ENCODE measurements around the gene FLT3.
"Not testable (repeated sequence)": the region's sequence is repeated elsewhere in the genome, so short reads cannot be mapped to it uniquely, and the experiment has no call there.

The FLT3 gene

DNA sequence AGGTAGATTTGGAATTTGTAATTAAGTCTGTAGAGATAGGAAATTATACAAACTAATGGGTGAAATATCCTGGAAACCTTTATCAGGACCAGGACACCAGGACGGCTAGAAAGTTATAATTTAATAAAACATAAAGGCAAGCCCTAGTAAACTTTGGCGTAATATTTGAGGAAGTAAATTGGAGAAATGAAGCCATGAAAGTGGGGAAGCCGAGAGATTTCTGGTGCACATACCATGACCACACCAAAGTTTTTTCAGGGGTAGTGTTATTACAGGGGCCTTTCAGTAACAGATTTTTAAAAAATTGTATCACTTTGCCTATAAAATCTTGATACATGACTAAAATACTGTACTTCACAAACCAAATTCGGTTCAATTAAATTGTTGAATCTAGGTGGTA lies 57.2 kb downstream of the FLT3 start:
- no peak overlapping the region for H3K27ac Mint-ChIP-seq
- DNase-seq: no peak
- peaks cover 10% of the 10 kb centered on the region for H3K4me1 Mint-ChIP-seq (ENCODE audit: low read depth)
- no peaks in the 10 kb centered on the region for H3K36me3 Mint-ChIP-seq (ENCODE audit: low read depth)
- no peak overlapping the region for H3K4me3 Mint-ChIP-seq
- no peaks in the 10 kb centered on the region for H3K9me3 Mint-ChIP-seq
- H3K27me3 Mint-ChIP-seq: peaks cover 18% of the 10 kb centered on the region

GRCh38 chr13:28041501-28041900 lies 58.9 kb downstream of the FLT3 start:
- no peak for DNase-seq
- peaks cover 4% of the 10 kb centered on the region for H3K4me1 Mint-ChIP-seq (ENCODE audit: low read depth)
- peaks cover 21% of the 10 kb centered on the region for H3K27me3 Mint-ChIP-seq
- no peak overlapping the region for H3K4me3 Mint-ChIP-seq
- no peak overlapping the region for H3K27ac Mint-ChIP-seq
- H3K9me3 Mint-ChIP-seq: no peaks in the 10 kb centered on the region
- H3K36me3 Mint-ChIP-seq (ENCODE audit: low read depth): no peaks in the 10 kb centered on the region

DNA sequence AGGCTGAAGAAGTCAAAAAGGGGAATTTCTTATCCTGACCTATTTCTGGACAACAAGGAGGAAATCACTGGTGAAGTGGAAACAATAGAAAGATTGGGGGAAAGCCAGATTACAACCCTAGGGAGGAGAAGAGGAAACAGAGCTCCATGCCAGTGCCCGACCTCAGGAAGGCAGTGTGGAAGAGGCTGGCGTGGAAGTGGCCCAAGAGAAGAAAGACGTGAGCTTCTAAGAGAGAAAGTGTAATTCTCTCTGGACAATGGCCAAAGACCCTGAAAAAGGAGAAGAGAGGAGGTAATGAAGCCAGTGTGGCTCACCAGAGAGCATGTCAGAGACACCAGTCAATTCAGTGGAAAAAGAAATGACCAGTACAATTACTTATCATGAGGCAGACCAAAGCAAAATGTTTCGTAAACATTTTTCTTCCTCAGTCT lies 59.3 kb downstream of the FLT3 start:
- DNase-seq: no peak
- Mint-ChIP-seq H3K9me3 (no peaks in the 10 kb centered on the region), H3K36me3 (ENCODE audit: low read depth) (no peaks in the 10 kb centered on the region), H3K4me1 (ENCODE audit: low read depth) (peaks cover 2% of the 10 kb centered on the region), H3K4me3 (no peak overlapping the region), H3K27ac (no peak overlapping the region), H3K27me3 (peaks cover 21% of the 10 kb centered on the region)

- Mint-ChIP-seq H3K27me3 (peaks cover 28% of the 10 kb centered on the region), H3K27ac (no peak overlapping the region), H3K36me3 (ENCODE audit: low read depth) (no peaks in the 10 kb centered on the region), H3K4me1 (ENCODE audit: low read depth) (peaks cover 2% of the 10 kb centered on the region), H3K9me3 (no peaks in the 10 kb centered on the region), H3K4me3 (no peak overlapping the region)
- DNase-seq: no peak
Measured at GRCh38 chr13:28037399-28037798, 63.0 kb downstream of the FLT3 start.

- no peak overlapping the region for H3K4me3 Mint-ChIP-seq
Measured at GRCh38 chr13:28035146-28035782, 65.1 kb downstream of the FLT3 start.

DNA sequence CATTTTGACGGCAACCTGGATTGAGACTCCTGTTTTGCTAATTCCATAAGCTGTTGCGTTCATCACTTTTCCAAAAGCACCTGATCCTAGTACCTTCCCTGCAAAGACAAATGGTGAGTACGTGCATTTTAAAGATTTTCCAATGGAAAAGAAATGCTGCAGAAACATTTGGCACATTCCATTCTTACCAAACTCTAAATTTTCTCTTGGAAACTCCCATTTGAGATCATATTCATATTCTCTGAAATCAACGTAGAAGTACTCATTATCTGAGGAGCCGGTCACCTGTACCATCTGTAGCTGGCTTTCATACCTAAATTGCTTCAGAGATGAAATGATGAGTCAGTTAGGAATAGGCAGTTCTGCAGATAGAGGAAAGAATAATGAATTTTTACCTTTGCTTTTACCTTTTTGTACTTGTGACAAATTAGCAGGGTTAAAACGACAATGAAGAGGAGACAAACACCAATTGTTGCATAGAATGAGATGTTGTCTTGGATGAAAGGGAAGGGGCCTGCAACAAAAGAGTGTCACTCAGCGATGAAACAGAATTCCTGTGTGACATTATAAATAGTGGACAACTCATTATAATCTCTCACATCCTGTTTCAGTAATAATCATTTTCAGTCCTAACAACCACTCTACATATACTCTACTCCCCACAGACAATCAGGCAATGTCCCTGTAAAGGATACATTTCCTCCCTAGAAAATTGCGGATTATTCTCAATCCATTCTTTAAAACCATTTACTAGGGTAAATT lies 66.3 kb downstream of the FLT3 start:
- DNase-seq: no peak
- peaks cover 2% of the 10 kb centered on the region for H3K4me1 Mint-ChIP-seq (ENCODE audit: low read depth)
- H3K27ac Mint-ChIP-seq: no peak overlapping the region
- H3K9me3 Mint-ChIP-seq: no peaks in the 10 kb centered on the region
- H3K36me3 Mint-ChIP-seq (ENCODE audit: low read depth): no peaks in the 10 kb centered on the region
- peaks cover 36% of the 10 kb centered on the region for H3K27me3 Mint-ChIP-seq
- H3K4me3 Mint-ChIP-seq: no peak overlapping the region

More at GRCh38 chr13:28035146-28035782, 65.1 kb downstream of the FLT3 start:
- no peak overlapping the region for H3K27ac Mint-ChIP-seq
- no peak for DNase-seq
- H3K36me3 Mint-ChIP-seq (ENCODE audit: low read depth): no peaks in the 10 kb centered on the region
- peaks cover 2% of the 10 kb centered on the region for H3K4me1 Mint-ChIP-seq (ENCODE audit: low read depth)
- no peaks in the 10 kb centered on the region for H3K9me3 Mint-ChIP-seq
- peaks cover 32% of the 10 kb centered on the region for H3K27me3 Mint-ChIP-seq

- not testable (repeated sequence) for H3K4me1 Mint-ChIP-seq (ENCODE audit: low read depth); H3K36me3 Mint-ChIP-seq (ENCODE audit: low read depth); H3K9me3 Mint-ChIP-seq; H3K4me3 Mint-ChIP-seq; DNase-seq; H3K27ac Mint-ChIP-seq
- H3K27me3 Mint-ChIP-seq: peaks cover 34% of the 10 kb centered on the region
Measured at GRCh38 chr13:28032438-28032837, 67.9 kb downstream of the FLT3 start.

GRCh38 chr13:28031896-28032288 lies 68.5 kb downstream of the FLT3 start:
- Mint-ChIP-seq H3K4me3 (no peak overlapping the region), H3K27me3 (peaks cover 34% of the 10 kb centered on the region), H3K36me3 (ENCODE audit: low read depth) (no peaks in the 10 kb centered on the region), H3K27ac (no peak overlapping the region), H3K4me1 (ENCODE audit: low read depth) (peaks cover 9% of the 10 kb centered on the region), H3K9me3 (no peaks in the 10 kb centered on the region)
- no peak for DNase-seq

DNA sequence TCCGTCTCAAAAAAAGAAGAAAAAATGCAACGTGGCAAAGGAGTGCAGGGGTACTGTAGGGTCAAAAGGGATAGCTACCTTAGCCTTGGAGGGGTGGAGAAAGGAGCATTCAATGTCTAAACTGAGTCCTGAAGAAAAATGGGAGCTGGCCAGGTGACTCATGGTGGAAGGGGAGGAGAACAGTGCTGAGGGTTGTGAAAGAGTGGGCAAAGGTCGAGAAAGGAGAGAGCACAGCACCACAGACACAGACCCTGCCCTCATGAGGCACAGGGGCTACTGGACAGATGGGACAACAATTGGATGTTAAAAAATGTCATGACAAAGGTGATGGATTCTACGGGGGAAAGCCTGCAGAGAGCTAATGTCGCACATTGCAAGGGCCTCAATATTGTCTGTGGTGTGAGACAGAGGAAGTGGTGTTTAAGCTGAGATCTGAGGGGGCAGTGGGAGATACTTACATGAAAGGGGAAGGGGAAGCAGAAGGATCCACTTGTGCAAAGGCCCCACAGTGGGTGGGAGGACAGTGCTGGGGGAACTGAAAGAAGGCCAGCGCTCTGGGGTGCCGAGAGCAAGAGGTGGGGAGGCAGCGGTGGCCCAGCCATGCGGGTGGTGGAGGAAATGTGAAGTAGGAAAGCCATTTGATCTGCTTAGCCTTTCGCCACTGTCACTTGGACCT lies 69.0 kb downstream of the FLT3 start:
- DNase-seq: no peak
- no peak overlapping the region for H3K4me3 Mint-ChIP-seq
- no peaks in the 10 kb centered on the region for H3K36me3 Mint-ChIP-seq (ENCODE audit: low read depth)
- H3K9me3 Mint-ChIP-seq: no peaks in the 10 kb centered on the region
- H3K27ac Mint-ChIP-seq: no peak overlapping the region
- peaks cover 9% of the 10 kb centered on the region for H3K4me1 Mint-ChIP-seq (ENCODE audit: low read depth)
- H3K27me3 Mint-ChIP-seq: peaks cover 34% of the 10 kb centered on the region

GRCh38 chr13:28027607-28028364 lies 72.6 kb downstream of the FLT3 start:
- Mint-ChIP-seq H3K4me3 (no peak overlapping the region), H3K27ac (no peak overlapping the region), H3K27me3 (peaks cover 28% of the 10 kb centered on the region), H3K9me3 (no peaks in the 10 kb centered on the region), H3K4me1 (ENCODE audit: low read depth) (peaks cover 9% of the 10 kb centered on the region), H3K36me3 (ENCODE audit: low read depth) (no peaks in the 10 kb centered on the region)
- no peak for DNase-seq

- Mint-ChIP-seq H3K27me3 (peaks cover 27% of the 10 kb centered on the region), H3K4me1 (ENCODE audit: low read depth) (peaks cover 9% of the 10 kb centered on the region), H3K9me3 (no peaks in the 10 kb centered on the region), H3K36me3 (ENCODE audit: low read depth) (no peaks in the 10 kb centered on the region), H3K4me3 (no peak overlapping the region), H3K27ac (no peak overlapping the region)
- no peak for DNase-seq
Measured at GRCh38 chr13:28027071-28027470, 73.3 kb downstream of the FLT3 start.

- H3K4me1 Mint-ChIP-seq (ENCODE audit: low read depth): peaks cover 9% of the 10 kb centered on the region
- H3K4me3 Mint-ChIP-seq: no peak overlapping the region
- H3K27ac Mint-ChIP-seq: no peak overlapping the region
Measured at GRCh38 chr13:28026508-28026907, 73.9 kb downstream of the FLT3 start.

GRCh38 chr13:28022848-28023518 lies 77.4 kb downstream of the FLT3 start:
- DNase-seq: no peak
- Mint-ChIP-seq H3K27ac (no peak overlapping the region), H3K4me3 (no peak overlapping the region), H3K36me3 (ENCODE audit: low read depth) (no peaks in the 10 kb centered on the region), H3K27me3 (peaks cover 7% of the 10 kb centered on the region), H3K9me3 (no peaks in the 10 kb centered on the region), H3K4me1 (ENCODE audit: low read depth) (peaks cover 9% of the 10 kb centered on the region)

More at GRCh38 chr13:28026508-28026907, 73.9 kb downstream of the FLT3 start:
- no peaks in the 10 kb centered on the region for H3K9me3 Mint-ChIP-seq
- no peaks in the 10 kb centered on the region for H3K36me3 Mint-ChIP-seq (ENCODE audit: low read depth)
- DNase-seq: no peak
- H3K27me3 Mint-ChIP-seq: peaks cover 21% of the 10 kb centered on the region

- H3K36me3 Mint-ChIP-seq (ENCODE audit: low read depth): no peaks in the 10 kb centered on the region
- H3K9me3 Mint-ChIP-seq: no peaks in the 10 kb centered on the region
- H3K27ac Mint-ChIP-seq: no peak overlapping the region
- H3K4me1 Mint-ChIP-seq (ENCODE audit: low read depth): peaks cover 4% of the 10 kb centered on the region
- DNase-seq: no peak
- H3K4me3 Mint-ChIP-seq: no peak overlapping the region
- H3K27me3 Mint-ChIP-seq: peaks cover 6% of the 10 kb centered on the region
Measured at GRCh38 chr13:28014301-28014700, 86.1 kb downstream of the FLT3 start.

All from activated T-cell treated with anti-CD3 and anti-CD28 coated beads, Interleukin-2, amount 50 U/mL, for 24 hours (primary cell).